Naive thymus-derived CD4-positive, alpha-beta T cell (primary cell): ENCODE data around the gene SLC19A1. TPM values are rescaled to one million over a fixed set of nuclear protein-coding genes. Genes with fewer than 3 reads are reported as not detected.
A peak's percentile ranks its signal among the peaks of the same experiment; 100 is the strongest.

Experiments
- ATAC-seq: fragments of 150-1000 bp; cut with Tn5 transposase; 2 replicates; pipeline ENCODE4 v1.10.0; 2021; ENCODE audit warnings: mild to moderate bottlenecking, moderate library complexity
- CTCF ChIA-PET: fragments of 350-600 bp; sonication (Branson Sonifier 250); formaldehyde crosslinking; loops from one replicate; lab custom pipeline; 2021; ENCODE audit warnings: antibody characterized with exemption; lab: Charles Lee
- POLR2A ChIA-PET: fragments of 350-600 bp; sonication (Branson Sonifier 250); formaldehyde crosslinking; loops from one replicate; lab custom pipeline; 2021; ENCODE audit warnings: antibody characterized with exemption, inconsistent platforms; lab: Charles Lee
- DNase-seq, 9 donors: peaks; one replicate each; pipeline versions ENCODE4 v3.0.0 to v3.0.0-alpha.2; 2020 to 2022; ENCODE audit warnings: mixed read lengths in 1 of 9
- H3K27ac ChIP-seq: one replicate; pipeline ENCODE4 v1.7.0; 2013; ENCODE audit warnings: mild to moderate bottlenecking, low read depth, low read length, moderate library complexity
- H3K27me3 ChIP-seq, 2 donors: one replicate each; pipeline ENCODE4 v1.7.0; 2013; ENCODE audit warnings: low read length in 2 of 2, mild to moderate bottlenecking in 2 of 2, moderate library complexity in 2 of 2; ENCODE audit not compliant: control insufficient read depth in 2 of 2, insufficient read depth in 2 of 2
- H3K36me3 ChIP-seq, 3 experiments: 1 replicate in 2 of 3; 2 replicates in 1 of 3; pipeline ENCODE4 v1.7.0; 2013; ENCODE audit warnings: low read length in 3 of 3, mild to moderate bottlenecking in 3 of 3, moderate library complexity in 1 of 3; ENCODE audit not compliant: insufficient read depth in 3 of 3, control insufficient read depth in 2 of 3
- H3K4me1 ChIP-seq, 2 donors: one replicate each; pipeline ENCODE4 v1.7.0; 2013; ENCODE audit warnings: low read length in 2 of 2, mild to moderate bottlenecking in 2 of 2, moderate library complexity in 1 of 2; ENCODE audit not compliant: control insufficient read depth in 2 of 2, insufficient read depth in 2 of 2
- H3K4me3 ChIP-seq: 2 replicates; pipeline ENCODE4 v1.7.0; 2013; ENCODE audit warnings: mild to moderate bottlenecking, low read length
- H3K9me3 ChIP-seq, 3 experiments: 1 replicate in 2 of 3; 2 replicates in 1 of 3; pipeline ENCODE4 v1.7.0; 2013; ENCODE audit warnings: low read length in 3 of 3; ENCODE audit not compliant: control insufficient read depth in 2 of 3
- H3K27ac Mint-ChIP-seq, 9 donors: one replicate each; pipeline ENCODE4 v1.8.0; 2020 to 2022; ENCODE audit warnings: mixed read lengths in 9 of 9, mild to moderate bottlenecking in 8 of 9, moderate library complexity in 5 of 9, inconsistent platforms in 2 of 9
- H3K27me3 Mint-ChIP-seq, 5 donors: one replicate each; pipeline ENCODE4 v1.8.0; 2021 to 2022; ENCODE audit warnings: mixed read lengths in 5 of 5, mild to moderate bottlenecking in 1 of 5
- H3K36me3 Mint-ChIP-seq, 5 donors: one replicate each; pipeline ENCODE4 v1.8.0; 2020 to 2022; ENCODE audit warnings: mixed read lengths in 5 of 5, mild to moderate bottlenecking in 3 of 5, inconsistent platforms in 1 of 5
- H3K4me1 Mint-ChIP-seq, 7 donors: one replicate each; pipeline ENCODE4 v1.8.0; 2020 to 2022; ENCODE audit warnings: mixed read lengths in 7 of 7, mild to moderate bottlenecking in 3 of 7, inconsistent platforms in 1 of 7
- H3K4me3 Mint-ChIP-seq, 10 donors: one replicate each; pipeline ENCODE4 v1.8.0; 2020 to 2022; ENCODE audit warnings: mild to moderate bottlenecking in 10 of 10, mixed read lengths in 10 of 10, moderate library complexity in 6 of 10, inconsistent platforms in 2 of 10
- H3K9me3 Mint-ChIP-seq, 11 donors: one replicate each; pipeline ENCODE4 v1.8.0; 2020 to 2022; ENCODE audit warnings: mixed read lengths in 11 of 11, mild to moderate bottlenecking in 4 of 11, inconsistent platforms in 1 of 11, moderate library complexity in 1 of 11
- intact Hi-C, 2 donors: fragments of 100-400 bp; cut with micrococcal nuclease; formaldehyde crosslinking; loops; one replicate each; pipeline ENCODE4 v1.15.1; 2023
- polyA plus RNA-seq, 2 donors: library from polyadenylated mRNA; unstranded; fragments of 300-500 nt; fragmentation: Illumina TruSeq; gene quantifications; one replicate each; pipeline ENCODE4 v1.2.3, GENCODE V29; 2021
- total RNA-seq, 6 experiments: library from RNA in 5 of 6; stranded (reverse) in 5 of 6; gene quantifications; 1 replicate in 5 of 6; 2 replicates in 1 of 6; pipeline ENCODE4 v1.2.3 and lab custom pipeline; 2021 to 2026

The SLC19A1 gene
- total and polyA plus RNA-seq, 7 experiments from 2014 or later, result 10.5 to 49.1 (median 15.6) TPM

DNA sequence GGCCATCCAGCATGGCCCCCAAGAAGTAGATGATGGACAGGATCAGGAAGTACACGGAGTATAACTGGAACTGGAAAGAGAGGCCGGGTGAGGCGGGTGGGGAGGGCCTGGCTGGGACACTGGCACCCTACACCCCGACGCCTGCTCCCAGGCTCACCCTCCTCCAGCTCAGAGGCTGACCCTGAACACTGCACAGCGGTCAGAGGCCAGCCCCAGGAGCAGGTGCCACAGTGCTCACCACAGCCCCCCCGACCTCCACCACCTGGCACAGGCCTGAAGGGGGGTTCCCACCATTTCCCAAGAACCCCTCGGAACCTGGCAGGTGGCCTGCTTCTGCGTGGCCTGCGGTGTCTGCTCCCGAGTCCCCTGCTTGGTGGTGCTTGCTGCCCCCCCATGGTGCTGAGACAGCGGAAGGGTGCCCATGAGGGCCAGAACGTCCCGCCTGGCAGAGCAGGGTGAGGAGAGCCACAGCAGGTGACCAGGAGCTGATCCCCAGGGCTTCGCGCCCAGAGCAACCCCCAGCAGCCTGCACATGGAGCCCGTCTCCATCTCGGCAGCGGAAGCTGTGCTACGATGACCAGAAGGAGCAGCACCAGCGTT is 26.1 kb downstream of the SLC19A1 start:
- intact Hi-C loops, result no loop called here
- no peak for ATAC-seq
- Mint-ChIP-seq H3K4me3 (no peak overlapping the region), H3K4me1 (peaks cover 0 to 15% (median 5%) of the 10 kb centered on the region in 7 donors), H3K9me3 (peaks cover 5 to 40% (median 27%) of the 10 kb centered on the region in 11 donors), H3K27me3 (no peaks in the 10 kb centered on the region), H3K36me3 (peaks cover 31 to 47% (median 40%) of the 10 kb centered on the region in 5 donors), H3K27ac (no peak overlapping the region)
- H3K4me3 ChIP-seq, result no peak overlapping the region
- H3K27ac ChIP-seq, result no peak overlapping the region
- H3K36me3 ChIP-seq, result peaks cover 0 to 52% (median 0%) of the 10 kb centered on the region in 3 experiments
- peak in 1 of 9 donors; percentile 6 for DNase-seq
- ChIA-PET POLR2A (no interaction called here), CTCF (no interaction called here)
- peaks cover 0 to 11% (median 4%) of the 10 kb centered on the region in 3 experiments for H3K9me3 ChIP-seq
- no peaks in the 10 kb centered on the region for H3K4me1 ChIP-seq
- no peaks in the 10 kb centered on the region for H3K27me3 ChIP-seq

- ChIA-PET CTCF (interaction anchor here (0.5 kb wide), 1 partner anchor 77 kb away, joined by 4 read pairs; no protein-coding TSS in a partner anchor), POLR2A (no interaction called here)
- Histone ChIP-seq H3K27me3 (no peaks in the 10 kb centered on the region), H3K36me3 (peaks cover 0 to 48% (median 0%) of the 10 kb centered on the region in 3 experiments), H3K4me1 (no peaks in the 10 kb centered on the region), H3K4me3 (no peak overlapping the region), H3K9me3 (peaks cover 0 to 11% (median 4%) of the 10 kb centered on the region in 3 experiments), H3K27ac (no peak overlapping the region)
- H3K9me3 Mint-ChIP-seq, result peaks cover 5 to 32% (median 25%) of the 10 kb centered on the region in 11 donors
- H3K4me1 Mint-ChIP-seq, result peaks cover 0 to 15% (median 5%) of the 10 kb centered on the region in 7 donors
- H3K27ac Mint-ChIP-seq, result peak overlapping the region in 1 of 9 donors; percentile 38
- H3K36me3 Mint-ChIP-seq, result peaks cover 25 to 40% (median 33%) of the 10 kb centered on the region in 5 donors
- DNase-seq, result peak in 1 of 9 donors; percentile 2
- H3K27me3 Mint-ChIP-seq, result no peaks in the 10 kb centered on the region
- intact Hi-C loops, result no loop called here
- no peak overlapping the region for H3K4me3 Mint-ChIP-seq
- no peak for ATAC-seq
Measured at GRCh38 chr21:45515241-45516061, 26.8 kb downstream of the SLC19A1 start.

DNA sequence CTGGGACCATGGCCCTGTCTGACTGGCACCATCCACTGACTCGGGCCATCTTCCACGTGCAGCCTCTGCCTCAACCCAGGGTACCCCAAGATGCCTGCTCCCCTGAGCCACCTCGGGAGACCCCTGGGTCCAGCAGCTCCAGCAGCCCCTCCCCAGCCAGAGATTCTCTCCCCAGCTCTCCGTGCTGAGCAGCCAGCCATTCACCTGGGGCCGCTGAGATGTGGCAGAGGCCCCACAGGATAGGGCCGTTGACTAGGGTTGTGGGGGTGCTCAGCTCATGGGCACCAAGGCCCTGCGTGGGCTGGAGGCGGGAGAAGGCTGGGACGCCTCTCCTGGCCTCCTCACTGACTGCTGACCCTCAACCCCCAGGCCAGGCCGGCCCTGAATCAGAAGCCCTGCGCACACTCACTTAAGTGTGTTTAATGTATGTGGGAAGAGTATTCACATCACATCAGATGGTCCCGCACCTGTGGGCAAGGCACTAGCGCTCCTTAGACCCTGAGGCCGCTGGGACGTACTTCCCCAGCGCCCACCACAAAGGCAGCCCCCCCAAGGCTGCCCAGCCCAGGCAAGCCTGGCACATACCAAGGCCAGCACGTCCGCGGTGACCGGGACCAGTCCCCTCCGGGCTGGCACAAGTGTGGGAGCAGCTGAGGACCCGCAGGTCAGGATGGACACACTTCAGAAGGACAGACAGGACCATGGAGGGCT is 27.8 kb downstream of the SLC19A1 start:
- POLR2A ChIA-PET, result no interaction called here
- no peak overlapping the region for H3K27ac ChIP-seq
- H3K9me3 Mint-ChIP-seq, result peaks cover 3 to 23% (median 15%) of the 10 kb centered on the region in 11 donors
- H3K4me1 ChIP-seq, result no peaks in the 10 kb centered on the region
- peaks cover 0 to 15% (median 5%) of the 10 kb centered on the region in 7 donors for H3K4me1 Mint-ChIP-seq
- peaks cover 0 to 7% (median under 1%) of the 10 kb centered on the region in 3 experiments for H3K9me3 ChIP-seq
- DNase-seq (peak in 1 of 9 donors; percentile 6), ATAC-seq (no peak)
- H3K4me3 Mint-ChIP-seq, result no peak overlapping the region
- no peaks in the 10 kb centered on the region for H3K27me3 ChIP-seq
- H3K4me3 ChIP-seq, result no peak overlapping the region
- H3K27me3 Mint-ChIP-seq, result no peaks in the 10 kb centered on the region
- peaks cover 0 to 40% (median 0%) of the 10 kb centered on the region in 3 experiments for H3K36me3 ChIP-seq
- peaks cover 16 to 30% (median 23%) of the 10 kb centered on the region in 5 donors for H3K36me3 Mint-ChIP-seq
- intact Hi-C loops, result no loop called here
- CTCF ChIA-PET, result interaction anchor here (0.5 kb wide), 1 partner anchor 78 kb away, joined by 4 read pairs; no protein-coding TSS in a partner anchor
- H3K27ac Mint-ChIP-seq, result peak overlapping the region in 2 of 9 donors; percentile 38 to 60

- no peak overlapping the region for H3K4me3 ChIP-seq
- intact Hi-C loops, result no loop called here
- peak overlapping the region in 4 of 9 donors; percentile 21 to 60 (median 32) for H3K27ac Mint-ChIP-seq
- H3K27me3 Mint-ChIP-seq, result no peaks in the 10 kb centered on the region
- H3K36me3 Mint-ChIP-seq, result peaks cover 11 to 24% (median 17%) of the 10 kb centered on the region in 5 donors
- DNase-seq, result peak in 1 of 9 donors; percentile 5
- no peak overlapping the region for H3K27ac ChIP-seq
- H3K4me3 Mint-ChIP-seq, result no peak overlapping the region
- H3K27me3 ChIP-seq, result no peaks in the 10 kb centered on the region
- ChIA-PET CTCF (no interaction called here), POLR2A (no interaction called here)
- peaks cover 0 to 37% (median 0%) of the 10 kb centered on the region in 3 experiments for H3K36me3 ChIP-seq
- H3K9me3 ChIP-seq, result peaks cover 0 to 4% (median 0%) of the 10 kb centered on the region in 3 experiments
- peaks cover 0 to 15% (median 5%) of the 10 kb centered on the region in 7 donors for H3K4me1 Mint-ChIP-seq
- peaks cover 0 to 16% (median 9%) of the 10 kb centered on the region in 11 donors for H3K9me3 Mint-ChIP-seq
- H3K4me1 ChIP-seq, result no peaks in the 10 kb centered on the region
- ATAC-seq, result no peak
Measured at GRCh38 chr21:45513741-45514310, 28.4 kb downstream of the SLC19A1 start.

GRCh38 chr21:45513003-45513717 is 29.1 kb downstream of the SLC19A1 start:
- DNase-seq (peak in 1 of 9 donors; percentile 4), ATAC-seq (peak; percentile 20)
- Mint-ChIP-seq H3K27ac (peak overlapping the region in 2 of 9 donors; percentile 21 to 26), H3K9me3 (peaks cover 0 to 9% (median 3%) of the 10 kb centered on the region in 11 donors), H3K36me3 (peaks cover 5 to 17% (median 10%) of the 10 kb centered on the region in 5 donors), H3K27me3 (no peaks in the 10 kb centered on the region), H3K4me3 (no peak overlapping the region), H3K4me1 (peaks cover 0 to 9% (median 5%) of the 10 kb centered on the region in 7 donors)
- Histone ChIP-seq H3K4me3 (no peak overlapping the region), H3K9me3 (no peaks in the 10 kb centered on the region), H3K27me3 (no peaks in the 10 kb centered on the region), H3K36me3 (peaks cover 0 to 37% (median 0%) of the 10 kb centered on the region in 3 experiments), H3K27ac (no peak overlapping the region), H3K4me1 (no peaks in the 10 kb centered on the region)
- intact Hi-C loops, result no loop called here
- CTCF ChIA-PET, result no interaction called here
- POLR2A ChIA-PET, result interaction anchor here (1.3 kb wide), 1 partner anchor 8 kb away, joined by 4 read pairs; no protein-coding TSS in a partner anchor
